Measurements from ENCODE around the gene LINC00237. TPM values are rescaled to one million over a fixed set of nuclear protein-coding genes. Genes with fewer than 3 reads are reported as not detected.
A peak's percentile ranks its signal among the peaks of the same experiment; 100 is the strongest.

Gene LINC00237
- total and polyA plus RNA-seq, 10 donors: 0.05 TPM; not detected in 9

DNA sequence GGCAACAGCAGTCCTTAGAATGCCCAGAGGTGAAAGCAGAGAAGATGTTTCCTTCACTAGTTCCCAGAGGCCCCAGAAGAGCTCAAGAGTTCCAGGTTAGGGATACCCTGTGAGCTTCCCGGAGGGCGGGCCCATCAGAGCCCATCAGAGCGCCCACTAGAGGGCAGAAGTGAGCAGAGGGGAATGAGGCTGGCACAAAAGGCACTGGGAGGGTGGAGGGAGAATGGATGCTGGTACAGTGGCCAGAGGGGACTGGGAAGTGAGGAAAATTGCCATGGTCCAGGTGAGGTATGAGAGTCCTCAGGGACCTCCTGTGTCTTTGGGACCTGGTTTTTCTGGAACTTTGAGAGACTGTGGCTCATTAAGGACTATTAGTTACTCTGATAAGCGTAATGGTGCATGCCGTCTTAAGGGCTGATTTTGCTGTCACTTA lies 57.3 kb downstream of the LINC00237 start:
- intact Hi-C loops (cut with DNase I; ENCODE audit: low total_unique reads): no loop called here
- no peak overlapping the region for H3K27ac ChIP-seq
- peaks cover 0 to 47% (median 5%) of the 10 kb centered on the region in 7 donors for H3K27me3 ChIP-seq (replicated peaks in 1 of 7)
- H3K9me3 ChIP-seq: no peaks in the 10 kb centered on the region
- no peaks in the 10 kb centered on the region for H3K36me3 ChIP-seq
- DNase-seq: peak; percentile 77
- 49 to 60% (median 52%) methylated on average over 5 of the region's 5 CpGs for WGBS, 5 donors
- no peaks in the 10 kb centered on the region for H3K4me1 ChIP-seq
- TF ChIP-seq, protein P1, sequence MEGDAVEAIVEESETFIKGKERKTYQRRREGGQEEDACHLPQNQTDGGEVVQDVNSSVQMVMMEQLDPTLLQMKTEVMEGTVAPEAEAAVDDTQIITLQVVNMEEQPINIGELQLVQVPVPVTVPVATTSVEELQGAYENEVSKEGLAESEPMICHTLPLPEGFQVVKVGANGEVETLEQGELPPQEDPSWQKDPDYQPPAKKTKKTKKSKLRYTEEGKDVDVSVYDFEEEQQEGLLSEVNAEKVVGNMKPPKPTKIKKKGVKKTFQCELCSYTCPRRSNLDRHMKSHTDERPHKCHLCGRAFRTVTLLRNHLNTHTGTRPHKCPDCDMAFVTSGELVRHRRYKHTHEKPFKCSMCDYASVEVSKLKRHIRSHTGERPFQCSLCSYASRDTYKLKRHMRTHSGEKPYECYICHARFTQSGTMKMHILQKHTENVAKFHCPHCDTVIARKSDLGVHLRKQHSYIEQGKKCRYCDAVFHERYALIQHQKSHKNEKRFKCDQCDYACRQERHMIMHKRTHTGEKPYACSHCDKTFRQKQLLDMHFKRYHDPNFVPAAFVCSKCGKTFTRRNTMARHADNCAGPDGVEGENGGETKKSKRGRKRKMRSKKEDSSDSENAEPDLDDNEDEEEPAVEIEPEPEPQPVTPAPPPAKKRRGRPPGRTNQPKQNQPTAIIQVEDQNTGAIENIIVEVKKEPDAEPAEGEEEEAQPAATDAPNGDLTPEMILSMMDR (IDR thresholded peaks at IDR 0.05 in 8 of 11, conservative IDR thresholded peaks at IDR 0.05 in 3 of 11): peak in 9 of 11 experiments; percentile 26 to 71 (median 54)
- no peak for TF ChIP-seq POLR2A (IDR thresholded peaks at IDR 0.05)
- H3K4me3 ChIP-seq: no peak overlapping the region

DNA sequence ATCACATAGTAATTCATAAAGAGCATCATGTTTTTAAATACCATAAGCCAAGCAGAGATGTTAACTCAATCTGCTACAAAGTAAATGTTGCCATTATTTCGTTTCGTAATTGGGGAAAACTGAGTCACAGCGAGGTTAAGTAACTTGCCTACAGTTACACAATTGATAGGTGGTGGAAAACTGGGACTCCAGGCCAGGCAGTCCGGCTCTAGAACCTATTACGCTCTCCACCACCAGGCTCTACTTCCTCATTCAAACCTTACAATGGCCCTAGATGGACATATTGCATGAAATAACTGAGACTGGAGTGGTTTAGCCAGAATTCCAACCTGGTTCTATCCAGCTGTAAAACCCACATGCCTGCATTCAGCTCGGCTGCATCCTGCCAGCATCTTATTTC lies 58.2 kb downstream of the LINC00237 start:
- TF ChIP-seq, protein P1 (IDR thresholded peaks at IDR 0.05 in 8 of 11, conservative IDR thresholded peaks at IDR 0.05 in 3 of 11): no peak
- TF ChIP-seq POLR2AphosphoS5 (IDR thresholded peaks at IDR 0.05) (no peak), POLR2A (IDR thresholded peaks at IDR 0.05) (no peak)
- peaks cover 0 to 40% (median 5%) of the 10 kb centered on the region in 7 donors for H3K27me3 ChIP-seq (replicated peaks in 1 of 7)
- H3K9me3 ChIP-seq: no peaks in the 10 kb centered on the region
- H3K4me1 ChIP-seq: no peaks in the 10 kb centered on the region
- intact Hi-C loops (cut with DNase I; ENCODE audit: low total_unique reads): no loop called here
- no peak overlapping the region for H3K27ac ChIP-seq
- WGBS, 5 donors: 66 to 87% (median 80%) methylated on average over 6 of the region's 6 CpGs
- H3K4me3 ChIP-seq: no peak overlapping the region
- H3K36me3 ChIP-seq: no peaks in the 10 kb centered on the region
- DNase-seq: no peak

DNA sequence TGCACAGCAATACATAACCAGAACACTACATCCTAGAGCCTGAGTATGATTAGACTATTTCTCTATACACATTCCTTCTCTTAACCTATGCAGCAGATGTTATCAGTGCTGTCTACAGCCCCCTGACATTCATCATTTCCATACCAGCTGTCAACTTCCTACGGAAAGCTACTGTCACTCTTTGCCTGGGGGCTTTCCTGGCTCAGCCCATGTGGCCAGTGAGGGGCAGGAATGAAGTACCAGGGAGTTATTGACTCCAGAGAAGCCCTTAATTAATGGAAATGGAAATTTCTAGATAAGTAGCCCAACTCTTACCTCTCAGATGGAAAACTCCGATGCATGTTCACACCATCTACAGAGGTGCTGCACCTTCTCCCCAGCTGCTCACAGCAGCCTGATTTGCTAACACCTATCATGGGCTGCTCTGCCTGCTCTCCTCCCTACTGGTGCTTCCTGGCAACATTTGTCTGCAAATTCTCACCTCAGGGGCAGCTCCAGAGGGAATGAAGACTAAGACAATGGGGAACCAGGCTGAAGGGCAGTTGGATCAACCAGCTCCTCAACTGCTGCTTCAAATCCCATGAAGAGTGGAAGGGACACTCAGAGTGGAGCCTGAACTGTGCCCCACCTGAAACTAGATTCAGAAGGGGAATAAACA lies 59.6 kb downstream of the LINC00237 start:
- H3K9me3 ChIP-seq: peaks cover 0 to 2% (median under 1%) of the 10 kb centered on the region in 8 donors
- no peaks in the 10 kb centered on the region for H3K4me1 ChIP-seq
- TF ChIP-seq, protein P1 (IDR thresholded peaks at IDR 0.05 in 8 of 11, conservative IDR thresholded peaks at IDR 0.05 in 3 of 11): no peak
- TF ChIP-seq POLR2AphosphoS5 (IDR thresholded peaks at IDR 0.05) (no peak), POLR2A (IDR thresholded peaks at IDR 0.05) (no peak)
- H3K27ac ChIP-seq: no peak overlapping the region
- DNase-seq: no peak
- no peaks in the 10 kb centered on the region for H3K36me3 ChIP-seq
- intact Hi-C loops (cut with DNase I; ENCODE audit: low total_unique reads): no loop called here
- 8 to 32% (median 17%) methylated on average over 2 of the region's 2 CpGs for WGBS, 5 donors
- peaks cover 0 to 29% (median 0%) of the 10 kb centered on the region in 7 donors for H3K27me3 ChIP-seq (replicated peaks in 1 of 7)
- no peak overlapping the region for H3K4me3 ChIP-seq

Small RNA genes lying within 50 kb of the gene (small RNA-seq; reads per million reads assigned to genes)
- 0 reads per million in 4 donors for gene RNA5SP477

Other genes starting within 250 kb of the LINC00237 start
- gene KIZ, start 19.7 kb upstream of the LINC00237 start, total RNA-seq: 10 to 100 TPM; 18.6 to 57.9 (median 29.4) TPM
- 10 to 100 TPM in 2 of 3 donors, 1 to 10 TPM in 1; 9.5 to 11.7 (median 10.8) TPM for gene KIZ, start 19.7 kb upstream of the LINC00237 start, polyA plus RNA-seq
- 10 to 100 TPM; 54.9 to 92.6 (median 66.2) TPM for gene XRN2, start 197.0 kb upstream of the LINC00237 start, total RNA-seq
- 10 to 100 TPM; 19.3 to 27.5 (median 20.2) TPM for gene XRN2, start 197.0 kb upstream of the LINC00237 start, polyA plus RNA-seq